Measurements from ENCODE around the gene CHKB. TPM values are rescaled to one million over a fixed set of nuclear protein-coding genes. Genes with fewer than 3 reads are reported as not detected.

Gene CHKB
- total and polyA plus RNA-seq, 2 donors (not counting 1 experiment from before 2014, with no cell fraction given): 21.9 to 22.8 TPM

- H2AFZ ChIP-seq (ENCODE audit: low read length): no peak overlapping the region
- H3K27me3 ChIP-seq (ENCODE audit: control insufficient read depth, insufficient read depth, low read length): no peaks in the 10 kb centered on the region
- H3K9me3 ChIP-seq (ENCODE audit: control insufficient read depth, insufficient read depth, low read depth, low read length): no peaks in the 10 kb centered on the region
- H3K4me2 ChIP-seq (ENCODE audit: extremely low read depth, insufficient read depth, low read length): no peak overlapping the region
- DNase-seq (ENCODE audit: low read depth in 2 of 2): no peak
- no peak overlapping the region for H3K9ac ChIP-seq (ENCODE audit: insufficient read depth, low read length)
- TF ChIP-seq EZH2 (IDR thresholded peaks at IDR 0.05; ENCODE audit: low read length, missing control alignments) (no peak), CTCF (conservative IDR thresholded peaks at IDR 0.05 in 1 of 2, IDR thresholded peaks at IDR 0.05 in 1 of 2; ENCODE audit: low read depth in 1 of 2, low read length in 2 of 2) (no peak)
- H3K79me2 ChIP-seq (ENCODE audit: control insufficient read depth, insufficient read depth, low read length): no peaks in the 10 kb centered on the region
- no peak overlapping the region for H3K27ac ChIP-seq (ENCODE audit: insufficient read depth, low read length)
- H3K4me3 ChIP-seq (replicated peaks in 1 of 4; ENCODE audit: control extremely low read depth in 1 of 4, insufficient read depth in 1 of 4, low read depth in 3 of 4, low read length in 4 of 4): no peak overlapping the region
- H3K36me3 ChIP-seq (ENCODE audit: control insufficient read depth, insufficient read depth, low read length): no peaks in the 10 kb centered on the region
- H4K20me1 ChIP-seq (ENCODE audit: control insufficient read depth, extremely low read depth, insufficient read depth, low read length): no peaks in the 10 kb centered on the region
- no peaks in the 10 kb centered on the region for H3K4me1 ChIP-seq (ENCODE audit: control insufficient read depth, extremely low read depth, insufficient read depth, low read length)
These were observed 9.7 kb downstream of the CHKB start for GRCh38 chr22:50572965-50573364.

- H3K9me3 ChIP-seq (ENCODE audit: control insufficient read depth, insufficient read depth, low read depth, low read length): no peaks in the 10 kb centered on the region
- H4K20me1 ChIP-seq (ENCODE audit: control insufficient read depth, extremely low read depth, insufficient read depth, low read length): no peaks in the 10 kb centered on the region
- no peak for DNase-seq (ENCODE audit: low read depth in 2 of 2)
- no peak overlapping the region for H3K9ac ChIP-seq (ENCODE audit: insufficient read depth, low read length)
- no peak overlapping the region for H2AFZ ChIP-seq (ENCODE audit: low read length)
- no peaks in the 10 kb centered on the region for H3K36me3 ChIP-seq (ENCODE audit: control insufficient read depth, insufficient read depth, low read length)
- H3K4me1 ChIP-seq (ENCODE audit: control insufficient read depth, extremely low read depth, insufficient read depth, low read length): no peaks in the 10 kb centered on the region
- no peaks in the 10 kb centered on the region for H3K27me3 ChIP-seq (ENCODE audit: control insufficient read depth, insufficient read depth, low read length)
- H3K27ac ChIP-seq (ENCODE audit: insufficient read depth, low read length): no peak overlapping the region
- no peaks in the 10 kb centered on the region for H3K79me2 ChIP-seq (ENCODE audit: control insufficient read depth, insufficient read depth, low read length)
- H3K4me2 ChIP-seq (ENCODE audit: extremely low read depth, insufficient read depth, low read length): no peak overlapping the region
- no peak for TF ChIP-seq EZH2 (IDR thresholded peaks at IDR 0.05; ENCODE audit: low read length, missing control alignments)
- TF ChIP-seq CTCF (conservative IDR thresholded peaks at IDR 0.05 in 1 of 2, IDR thresholded peaks at IDR 0.05 in 1 of 2; ENCODE audit: low read depth in 1 of 2, low read length in 2 of 2): no peak
- H3K4me3 ChIP-seq (replicated peaks in 1 of 4; ENCODE audit: control extremely low read depth in 1 of 4, insufficient read depth in 1 of 4, low read depth in 3 of 4, low read length in 4 of 4): no peak overlapping the region
These were observed 11.1 kb downstream of the CHKB start for GRCh38 chr22:50571264-50572175.

- H3K27ac ChIP-seq (ENCODE audit: insufficient read depth, low read length): no peak overlapping the region
- H3K27me3 ChIP-seq (ENCODE audit: control insufficient read depth, insufficient read depth, low read length): no peaks in the 10 kb centered on the region
- H3K9me3 ChIP-seq (ENCODE audit: control insufficient read depth, insufficient read depth, low read depth, low read length): no peaks in the 10 kb centered on the region
- no peak for DNase-seq (ENCODE audit: low read depth in 2 of 2)
- TF ChIP-seq CTCF (conservative IDR thresholded peaks at IDR 0.05 in 1 of 2, IDR thresholded peaks at IDR 0.05 in 1 of 2; ENCODE audit: low read depth in 1 of 2, low read length in 2 of 2) (no peak), EZH2 (IDR thresholded peaks at IDR 0.05; ENCODE audit: low read length, missing control alignments) (no peak)
- no peak overlapping the region for H2AFZ ChIP-seq (ENCODE audit: low read length)
- H3K79me2 ChIP-seq (ENCODE audit: control insufficient read depth, insufficient read depth, low read length): no peaks in the 10 kb centered on the region
- no peaks in the 10 kb centered on the region for H4K20me1 ChIP-seq (ENCODE audit: control insufficient read depth, extremely low read depth, insufficient read depth, low read length)
- H3K4me3 ChIP-seq (replicated peaks in 1 of 4; ENCODE audit: control extremely low read depth in 1 of 4, insufficient read depth in 1 of 4, low read depth in 3 of 4, low read length in 4 of 4): no peak overlapping the region
- no peaks in the 10 kb centered on the region for H3K36me3 ChIP-seq (ENCODE audit: control insufficient read depth, insufficient read depth, low read length)
- H3K4me1 ChIP-seq (ENCODE audit: control insufficient read depth, extremely low read depth, insufficient read depth, low read length): no peaks in the 10 kb centered on the region
- H3K9ac ChIP-seq (ENCODE audit: insufficient read depth, low read length): no peak overlapping the region
- no peak overlapping the region for H3K4me2 ChIP-seq (ENCODE audit: extremely low read depth, insufficient read depth, low read length)
These were observed 11.8 kb downstream of the CHKB start for GRCh38 chr22:50570861-50571260.

Data from fibroblast of lung (primary cell).